ENCODE results near the gene PPEF2. TPM values are rescaled to one million over a fixed set of nuclear protein-coding genes. Genes with fewer than 3 reads are reported as not detected.

PPEF2 gene
- total RNA-seq, 1 experiment from 2014 or later: not detected

- Mint-ChIP-seq H3K36me3 (ENCODE audit: insufficient read depth in 1 of 3, low read depth in 3 of 3) (no peaks in the 10 kb centered on the region), H3K9me3 (no peaks in the 10 kb centered on the region), H3K27me3 (ENCODE audit: low read depth) (no peaks in the 10 kb centered on the region), H3K4me3 (no peak overlapping the region), H3K27ac (no peak overlapping the region), H3K4me1 (peaks cover 24 to 26% of the 10 kb centered on the region in 2 experiments)
- H3K9me3 ChIP-seq (ENCODE audit: control insufficient read depth, low read depth, low read length): no peaks in the 10 kb centered on the region
- H2BK20ac ChIP-seq (ENCODE audit: low read depth, low read length, poor library complexity, severe bottlenecking): no peak overlapping the region
- no peak overlapping the region for H2BK12ac ChIP-seq (ENCODE audit: insufficient read length, low read depth, low read length)
- H4K91ac ChIP-seq (ENCODE audit: insufficient read length, low read depth, low read length): no peak overlapping the region
- no peaks in the 10 kb centered on the region for H4K20me1 ChIP-seq (ENCODE audit: control insufficient read depth, insufficient read depth, insufficient read length)
- no peak overlapping the region for H3K27ac ChIP-seq (ENCODE audit: insufficient read length, low read depth, low read length)
- no peak overlapping the region for H3K4ac ChIP-seq (ENCODE audit: low read depth, low read length)
- H3K4me2 ChIP-seq (ENCODE audit: insufficient read depth, insufficient read length, low read length): no peak overlapping the region
- H3K79me2 ChIP-seq (ENCODE audit: insufficient read depth, low read length): no peaks in the 10 kb centered on the region
- TF ChIP-seq CTCF (conservative IDR thresholded peaks at IDR 0.05): no peak
- no peak overlapping the region for H3T11ph ChIP-seq (ENCODE audit: low read length)
- H3K56ac ChIP-seq (ENCODE audit: insufficient read length, low read depth, low read length): no peak overlapping the region
- no peak overlapping the region for H3K18ac ChIP-seq (ENCODE audit: insufficient read length, low read depth, low read length)
- no peak overlapping the region for H2BK120ac ChIP-seq (ENCODE audit: low read depth, low read length, poor library complexity, severe bottlenecking)
- no peak overlapping the region for H2BK15ac ChIP-seq (ENCODE audit: low read depth, low read length)
- no peak overlapping the region for H2AK5ac ChIP-seq (ENCODE audit: insufficient read length, low read length)
- WGBS (ENCODE audit: extremely low coverage, insufficient read length, low lambda C conversion rate): no CpG with 5 or more reads among the region's 2 CpGs
- no peaks in the 10 kb centered on the region for H3K27me3 ChIP-seq (ENCODE audit: insufficient read depth, low read length)
- H3K14ac ChIP-seq (ENCODE audit: insufficient read depth, low read length): no peak overlapping the region
- H3K9ac ChIP-seq (ENCODE audit: extremely low read depth, insufficient read length, low read length): no peak overlapping the region
- H2BK5ac ChIP-seq (ENCODE audit: insufficient read length, low read length): no peak overlapping the region
- peaks cover 11% of the 10 kb centered on the region; the same call in 1 of the 2 replicates for H3K4me1 ChIP-seq (ENCODE audit: insufficient read depth, low read length)
- H4K8ac ChIP-seq (replicated peaks; ENCODE audit: insufficient read length, low read depth, low read length): no peak overlapping the region
- no peak overlapping the region for H2AFZ ChIP-seq (ENCODE audit: low read length)
- no peak overlapping the region for H4K5ac ChIP-seq (ENCODE audit: insufficient read length, low read depth, low read length)
- no peak overlapping the region for H3K23ac ChIP-seq (ENCODE audit: insufficient read length, low read depth, low read length)
- H3K23me2 ChIP-seq (ENCODE audit: insufficient read length, low read depth, low read length, poor library complexity, severe bottlenecking): no peaks in the 10 kb centered on the region
- DNase-seq: no peak
- H3K79me1 ChIP-seq (ENCODE audit: insufficient read depth, low read depth, low read length, poor library complexity, severe bottlenecking): no peaks in the 10 kb centered on the region
Observed at GRCh38 chr4:75845992-75846391, 56.3 kb downstream of the PPEF2 start.

All from H9 (cell line).